ENCODE results near the gene FCMR. TPM values are rescaled to one million over a fixed set of nuclear protein-coding genes. Genes with fewer than 3 reads are reported as not detected.

The FCMR gene
- total and polyA plus RNA-seq, 2 experiments from 2014 or later = 1.2 to 2.3 TPM

DNA sequence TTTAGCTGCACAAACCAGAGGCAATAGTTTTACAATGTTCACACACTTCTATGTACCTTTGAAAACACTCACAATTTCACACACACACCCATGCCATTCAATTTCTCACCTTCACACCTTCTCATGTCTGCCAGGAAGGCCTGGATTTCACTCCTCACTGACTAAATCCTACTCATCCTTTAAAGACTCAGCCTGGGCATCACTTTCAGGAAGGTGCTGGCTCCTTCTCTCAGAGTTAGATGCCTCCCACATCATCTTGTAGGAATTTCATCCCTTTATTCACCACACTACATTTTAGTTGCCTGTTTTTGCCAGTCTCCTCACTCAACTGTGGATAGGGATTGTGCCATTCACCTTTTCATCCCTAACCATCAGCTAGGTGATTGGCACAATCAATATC, 54.0 kb downstream of the FCMR start:
- H3K4me2 ChIP-seq (ENCODE audit: unreplicated experiment) = no peak overlapping the region
- H3K9me2 ChIP-seq (ENCODE audit: insufficient read depth) = no peaks in the 10 kb centered on the region
- H3K79me2 ChIP-seq (ENCODE audit: insufficient read depth) = no peaks in the 10 kb centered on the region
- no peaks in the 10 kb centered on the region for H4K20me1 ChIP-seq (ENCODE audit: insufficient read depth)
- H3K9ac ChIP-seq = no peak overlapping the region
- H3K27ac ChIP-seq = 0 out of 2 replicates have a peak overlapping the region, but pooled peaks have one; percentile 11
- peaks cover 15% of the 10 kb centered on the region for H3F3A ChIP-seq (ENCODE audit: insufficient read depth)
- DNase-seq = peak; percentile 68
- H3K36me3 ChIP-seq (ENCODE audit: low read depth) = no peaks in the 10 kb centered on the region
- H3K9me3 ChIP-seq (ENCODE audit: low read depth) = no peaks in the 10 kb centered on the region
- H2AFZ ChIP-seq = no peak overlapping the region
- H3K4me3 ChIP-seq = no peak overlapping the region
- H3K4me1 ChIP-seq (ENCODE audit: insufficient read depth) = peaks cover 28% of the 10 kb centered on the region
- TF ChIP-seq EZH2 (IDR thresholded peaks at IDR 0.05; ENCODE audit: insufficient read depth, poor library complexity, severe bottlenecking) = no peak
- TF ChIP-seq EZH2phosphoT487 (IDR thresholded peaks at IDR 0.05; ENCODE audit: insufficient read depth, low read depth) = no peak
- no peaks in the 10 kb centered on the region for H3K27me3 ChIP-seq (replicated peaks; ENCODE audit: insufficient read depth)
- in situ Hi-C loops (cut with MboI) = no loop called here

- Histone ChIP-seq H3K9me3 (ENCODE audit: low read depth) (no peaks in the 10 kb centered on the region), H3K9ac (no peak overlapping the region), H2AFZ (no peak overlapping the region), H3K27me3 (replicated peaks; ENCODE audit: insufficient read depth) (no peaks in the 10 kb centered on the region), H3K4me1 (ENCODE audit: insufficient read depth) (peaks cover 28% of the 10 kb centered on the region), H3K4me2 (ENCODE audit: unreplicated experiment) (no peak overlapping the region), H3F3A (ENCODE audit: insufficient read depth) (peaks cover 15% of the 10 kb centered on the region), H3K79me2 (ENCODE audit: insufficient read depth) (no peaks in the 10 kb centered on the region), H3K9me2 (ENCODE audit: insufficient read depth) (no peaks in the 10 kb centered on the region), H3K36me3 (ENCODE audit: low read depth) (no peaks in the 10 kb centered on the region), H3K27ac (no peak overlapping the region), H4K20me1 (ENCODE audit: insufficient read depth) (no peaks in the 10 kb centered on the region), H3K4me3 (no peak overlapping the region)
- in situ Hi-C loops (cut with MboI) = no loop called here
- WGBS, 2 experiments (ENCODE audit: low coverage in 1 of 2, low lambda C conversion rate in 2 of 2, missing lambda C conversion rate in 2 of 2) = 94 to 96% methylated on average over 1 of the region's 1 CpG
- no peak for DNase-seq
- no peak for TF ChIP-seq EZH2 (IDR thresholded peaks at IDR 0.05; ENCODE audit: insufficient read depth, poor library complexity, severe bottlenecking)
- no peak for TF ChIP-seq EZH2phosphoT487 (IDR thresholded peaks at IDR 0.05; ENCODE audit: insufficient read depth, low read depth)
Observed at GRCh38 chr1:206867239-206867638, 54.5 kb downstream of the FCMR start.

DNA sequence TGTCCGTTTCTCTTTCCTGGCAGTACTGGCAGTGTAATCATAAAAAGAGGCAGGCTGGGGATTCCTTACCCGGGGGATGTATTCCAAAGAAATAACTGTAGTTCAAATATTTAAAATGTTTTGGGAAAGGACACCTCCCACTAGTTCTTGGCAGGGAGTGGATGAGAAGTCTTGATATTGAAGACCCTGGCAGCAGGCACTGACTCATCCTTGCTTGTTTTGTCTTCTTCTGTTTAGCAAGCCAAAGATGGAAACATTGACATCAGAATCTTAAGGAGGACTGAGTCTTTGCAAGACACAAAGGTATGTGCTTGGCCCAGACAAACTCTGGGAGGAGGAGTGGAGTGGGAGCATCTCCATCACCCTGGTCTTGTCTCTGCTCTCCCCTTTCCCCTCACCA, 55.7 kb downstream of the FCMR start:
- no peak for TF ChIP-seq EZH2 (IDR thresholded peaks at IDR 0.05; ENCODE audit: insufficient read depth, poor library complexity, severe bottlenecking)
- no peak for TF ChIP-seq EZH2phosphoT487 (IDR thresholded peaks at IDR 0.05; ENCODE audit: insufficient read depth, low read depth)
- peaks cover 15% of the 10 kb centered on the region for H3F3A ChIP-seq (ENCODE audit: insufficient read depth)
- peak; percentile 74 for DNase-seq
- no peaks in the 10 kb centered on the region for H3K79me2 ChIP-seq (ENCODE audit: insufficient read depth)
- H3K36me3 ChIP-seq (ENCODE audit: low read depth) = no peaks in the 10 kb centered on the region
- peaks cover 28% of the 10 kb centered on the region for H3K4me1 ChIP-seq (ENCODE audit: insufficient read depth)
- no peak overlapping the region for H3K9ac ChIP-seq
- in situ Hi-C loops (cut with MboI) = no loop called here
- 15 to 18% methylated on average over 2 of the region's 2 CpGs for WGBS, 2 experiments (ENCODE audit: low coverage in 1 of 2, low lambda C conversion rate in 2 of 2, missing lambda C conversion rate in 2 of 2)
- no peak overlapping the region for H3K4me3 ChIP-seq
- H3K4me2 ChIP-seq (ENCODE audit: unreplicated experiment) = no peak overlapping the region
- H3K27ac ChIP-seq = no peak overlapping the region
- H3K9me2 ChIP-seq (ENCODE audit: insufficient read depth) = no peaks in the 10 kb centered on the region
- H3K9me3 ChIP-seq (ENCODE audit: low read depth) = no peaks in the 10 kb centered on the region
- H2AFZ ChIP-seq = 0 out of 2 replicates have a peak overlapping the region, but pooled peaks have one; percentile 17
- H4K20me1 ChIP-seq (ENCODE audit: insufficient read depth) = no peaks in the 10 kb centered on the region
- H3K27me3 ChIP-seq (replicated peaks; ENCODE audit: insufficient read depth) = no peaks in the 10 kb centered on the region

DNA sequence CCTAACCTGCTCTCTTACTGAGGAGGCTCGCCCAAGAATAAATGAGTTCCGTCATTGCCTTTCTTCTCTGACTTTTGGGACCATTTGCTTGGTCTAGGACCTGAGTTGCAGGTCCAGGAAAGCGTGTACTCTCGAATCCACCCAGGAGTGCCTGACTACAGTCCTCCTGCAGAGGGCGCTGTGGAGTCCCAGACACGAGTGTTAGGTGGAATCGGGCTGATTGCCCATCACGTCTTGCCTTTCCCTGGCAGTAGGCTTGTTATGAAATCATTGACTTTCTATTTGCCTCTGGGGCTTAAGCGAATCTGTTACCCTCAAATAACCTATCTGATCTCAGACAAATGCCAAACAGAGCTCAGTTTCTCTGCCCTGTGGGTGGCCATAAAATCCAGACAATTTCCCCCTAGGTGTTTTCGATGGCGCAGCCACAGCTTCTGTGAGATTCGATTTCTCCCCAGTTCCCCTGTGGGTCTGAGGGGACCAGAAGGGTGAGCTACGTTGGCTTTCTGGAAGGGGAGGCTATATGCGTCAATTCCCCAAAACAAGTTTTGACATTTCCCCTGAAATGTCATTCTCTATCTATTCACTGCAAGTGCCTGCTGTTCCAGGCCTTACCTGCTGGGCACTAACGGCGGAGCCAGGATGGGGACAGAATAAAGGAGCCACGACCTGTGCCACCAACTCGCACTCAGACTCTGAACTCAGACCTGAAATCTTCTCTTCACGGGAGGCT, 56.6 kb downstream of the FCMR start, which contains the start of gene IL20:
Gene IL20 (plus strand): TSS at position 685 of the 733 bp plus-strand sequence. CDS start 230 bp downstream, outside the sequence.
- TF ChIP-seq EZH2phosphoT487 (IDR thresholded peaks at IDR 0.05; ENCODE audit: insufficient read depth, low read depth) (no peak), EZH2 (IDR thresholded peaks at IDR 0.05; ENCODE audit: insufficient read depth, poor library complexity, severe bottlenecking) (no peak)
- no peak within 1 kb of the TSS for H3K4me3 ChIP-seq
- no peak within 1 kb of the TSS for H3K27ac ChIP-seq
- H4K20me1 ChIP-seq (ENCODE audit: insufficient read depth) = no peaks in the 10 kb centered on the region
- H3K9me3 ChIP-seq (ENCODE audit: low read depth) = no peaks in the 10 kb centered on the region
- 0 out of 2 replicates have a peak, but pooled peaks cover under 1% of the 10 kb centered on the region for H3K27me3 ChIP-seq (replicated peaks; ENCODE audit: insufficient read depth)
- H3F3A ChIP-seq (ENCODE audit: insufficient read depth) = peaks cover 15% of the 10 kb centered on the region
- no peaks in the 10 kb centered on the region for H3K36me3 ChIP-seq (ENCODE audit: low read depth)
- DNase-seq = peak; percentile 93
- H3K4me2 ChIP-seq (ENCODE audit: unreplicated experiment) = no peak within 1 kb of the TSS
- 0 out of 2 replicates have a peak within 1 kb of the TSS, but pooled peaks have one; percentile 17 for H2AFZ ChIP-seq
- no peaks in the 10 kb centered on the region for H3K9me2 ChIP-seq (ENCODE audit: insufficient read depth)
- WGBS, 2 experiments (ENCODE audit: low coverage in 1 of 2, low lambda C conversion rate in 2 of 2, missing lambda C conversion rate in 2 of 2) = 57 to 61% methylated on average over 19 of the region's 19 CpGs
- peaks cover 28% of the 10 kb centered on the region for H3K4me1 ChIP-seq (ENCODE audit: insufficient read depth)
- H3K9ac ChIP-seq = no peak within 1 kb of the TSS
- in situ Hi-C loops (cut with MboI) = no loop called here
- H3K79me2 ChIP-seq (ENCODE audit: insufficient read depth) = no peaks in the 10 kb centered on the region
